SU-DHL-6 (cell line): Measurements from ENCODE around the gene RPS26.

Source experiments
- CTCF ChIP-seq: fragments of 200-600 bp; sonication (generic); IDR thresholded peaks from one replicate; pipeline ENCODE4 v1.5.1; 2017; ENCODE audit warnings: antibody characterized with exemption, mild to moderate bottlenecking, low read length, moderate library complexity; ENCODE audit not compliant: insufficient read depth, poor library complexity, severe bottlenecking
- EZH2phosphoT487 ChIP-seq: fragments of 200-600 bp; sonication (generic), shearing (Covaris generic); conservative IDR thresholded peaks from 2 replicates; pipeline ENCODE4 v1.6.1; 2018; ENCODE audit warnings: mild to moderate bottlenecking, antibody characterized with exemption, low read length, moderate library complexity, mixed read lengths

GRCh38 chr12:56018356-56018755 lies 23.4 kb upstream of the RPS26 start:
- no peak for TF ChIP-seq EZH2phosphoT487
- TF ChIP-seq CTCF: no peak
